K562 (cell line): Measurements from ENCODE around the gene OXTR. TPM values are rescaled to one million over a fixed set of nuclear protein-coding genes. Genes with fewer than 3 reads are reported as not detected.

ENCODE experiments used
- ATAC-seq: fragments of 200-7000 bp; cut with Tn5 transposase; 3 replicates; pipeline ENCODE4 v1.9.1; 2020; ENCODE audit warnings: moderate library complexity
- BruUV-seq: library from RNA; stranded (reverse); fragments of 400-500 nt; replicated peaks from 2 replicates; lab custom pipeline; 2021; lab: Mats Ljungman, UMichigan
- CTCF ChIA-PET: fragments of 300-600 bp; formaldehyde crosslinking; extraction: SDS; loops from one replicate; lab custom pipeline; 2021; ENCODE audit warnings: low intra/inter-chr PET ratio; lab: Yijun Ruan, JAX
- POLR2A ChIA-PET: fragments of 300-600, 350-650 bp; sonication (Branson Sonifier 250); formaldehyde crosslinking; extraction: SDS; loops from one replicate; lab custom pipeline; 2021; ENCODE audit warnings: antibody characterized with exemption, inconsistent platforms; lab: Yijun Ruan, JAX
- DNase-seq, 4 experiments: peaks; one replicate each; pipeline versions ENCODE4 v3.0.0 to v3.0.0-alpha.2; 2011 to 2018; ENCODE audit warnings: low spot score in 3 of 4, mixed read lengths in 3 of 4; ENCODE audit errors: extremely low read depth in 1 of 4
- FAIRE-seq: peaks from 2 replicates; lab custom pipeline; 2011; peaks lifted over from hg19 to GRCh38; lab: Jason Lieb, UNC
- H2AFZ ChIP-seq: 2 replicates; pipeline ENCODE4 v1.6.0; 2011; ENCODE audit warnings: low read depth, low read length, control low read depth, inconsistent platforms
- H3K27ac ChIP-seq: fragments of 200-600 bp; 3 replicates; pipeline ENCODE4 v1.8.0; 2011; ENCODE audit warnings: low read depth, mild to moderate bottlenecking, control low read depth, inconsistent platforms, low read length, moderate library complexity, mixed read lengths; ENCODE audit errors: extremely low read depth
- H3K27me3 ChIP-seq, 2 experiments: fragments of 300-600 bp in 1 of 2; 2 replicates in 1 of 2; 3 replicates in 1 of 2; pipeline versions ENCODE4 v1.6.0 to v1.8.0; 2011; ENCODE audit warnings: inconsistent platforms in 2 of 2, low read length in 2 of 2, mild to moderate bottlenecking in 1 of 2, mixed read lengths in 1 of 2, moderate library complexity in 1 of 2; ENCODE audit not compliant: control insufficient read depth in 2 of 2, insufficient read depth in 2 of 2
- H3K36me3 ChIP-seq: fragments of 300-600 bp; 3 replicates; pipeline ENCODE4 v1.8.0; 2011; ENCODE audit warnings: mild to moderate bottlenecking, low read length, inconsistent platforms; ENCODE audit not compliant: control insufficient read depth, insufficient read depth
- H3K4me1 ChIP-seq, 2 experiments: fragments of 200-600 bp in 1 of 2; replicated peaks in 1 of 2; 2 replicates in 1 of 2; 3 replicates in 1 of 2; pipeline versions ENCODE4 v1.5.1 to v1.8.0; 2011; ENCODE audit warnings: inconsistent platforms in 2 of 2, low read length in 2 of 2, mild to moderate bottlenecking in 1 of 2, mixed read lengths in 1 of 2, moderate library complexity in 1 of 2; ENCODE audit not compliant: control insufficient read depth in 2 of 2, insufficient read depth in 2 of 2
- H3K4me2 ChIP-seq: 2 replicates; pipeline ENCODE4 v1.6.1; 2011; ENCODE audit warnings: low read length, control low read depth, inconsistent platforms, mixed read lengths; ENCODE audit not compliant: insufficient read depth
- H3K4me3 ChIP-seq: fragments of 200-600 bp; sonication (generic), shearing (Covaris generic); 2 replicates; pipeline ENCODE4 v1.5.1; 2016; ENCODE audit warnings: control low read depth, inconsistent platforms
- H3K79me2 ChIP-seq: fragments of 200-600 bp; 3 replicates; pipeline ENCODE4 v1.8.0; 2011; ENCODE audit warnings: low read length, inconsistent platforms; ENCODE audit not compliant: control insufficient read depth, insufficient read depth
- H3K9ac ChIP-seq, 2 experiments: 2 replicates each; pipeline versions ENCODE4 v1.6.0 to v1.6.1; 2011; ENCODE audit warnings: low read depth in 2 of 2, low read length in 2 of 2, control low read depth in 1 of 2, inconsistent platforms in 1 of 2, mild to moderate bottlenecking in 1 of 2, mixed read lengths in 1 of 2; ENCODE audit not compliant: insufficient read depth in 1 of 2
- H3K9me1 ChIP-seq: one replicate; pipeline ENCODE4 v1.6.0; 2011; ENCODE audit warnings: inconsistent platforms, mild to moderate bottlenecking, low read length, moderate library complexity; ENCODE audit not compliant: control insufficient read depth, insufficient read depth
- H3K9me3 ChIP-seq: replicated peaks from 2 replicates; pipeline ENCODE4 v1.5.1; 2011; ENCODE audit warnings: low read depth, low read length, inconsistent platforms; ENCODE audit not compliant: control insufficient read depth, insufficient read depth
- H4K20me1 ChIP-seq: replicated peaks from 2 replicates; pipeline ENCODE4 v1.6.1; 2011; ENCODE audit warnings: low read length, inconsistent platforms, mixed read lengths; ENCODE audit not compliant: control insufficient read depth, insufficient read depth
- ESRRB ChIP-seq: fragments of 250-450 bp; sonication (Bioruptor Pico); IDR thresholded peaks from 2 replicates; pipeline ENCODE4 v1.5.0; 2020; ENCODE audit warnings: mild to moderate bottlenecking, moderate library complexity, borderline replicate concordance
- GABPB1 ChIP-seq: sonication (generic); formaldehyde crosslinking; IDR thresholded peaks from 2 replicates; pipeline ENCODE4 v1.8.0; 2022; ENCODE audit warnings: mild to moderate bottlenecking, missing genetic modification reagents
- HDAC6 ChIP-seq: IDR thresholded peaks from 2 replicates; pipeline ENCODE4 v1.6.1; 2012; ENCODE audit warnings: low read depth, mild to moderate bottlenecking, control low read depth, inconsistent platforms, low read length, moderate library complexity
- ILF3 ChIP-seq: fragments of 450-650 bp; IDR thresholded peaks from 2 replicates; pipeline ENCODE4 v1.6.1; 2018; ENCODE audit warnings: antibody characterized with exemption, mild to moderate bottlenecking, moderate library complexity, borderline replicate concordance
- NCOA6 ChIP-seq: fragments of 450-650 bp; IDR thresholded peaks from 2 replicates; pipeline ENCODE4 v1.6.1; 2017; ENCODE audit warnings: mild to moderate bottlenecking
- RUNX1 ChIP-seq: sonication (generic); IDR thresholded peaks from 2 replicates; pipeline ENCODE4 v1.6.1; 2016; ENCODE audit warnings: antibody characterized with exemption, low read depth
- TARDBP ChIP-seq: fragments of 450-650 bp; IDR thresholded peaks from 2 replicates; pipeline ENCODE4 v1.6.1; 2016
- XRCC4 ChIP-seq: IDR thresholded peaks from one replicate; pipeline ENCODE4 v1.6.1; 2011; ENCODE audit not compliant: insufficient read depth, insufficient read length; ENCODE audit errors: extremely low read depth
- ZNF12 ChIP-seq: sonication (generic); formaldehyde crosslinking; IDR thresholded peaks from 2 replicates; pipeline ENCODE4 v1.4.0; 2020; ENCODE audit warnings: mild to moderate bottlenecking, missing genetic modification reagents
- ZNF224 ChIP-seq: sonication (generic); formaldehyde crosslinking; IDR thresholded peaks from 2 replicates; pipeline ENCODE4 v1.8.0; 2022; ENCODE audit warnings: mild to moderate bottlenecking, missing genetic modification reagents
- ZNF263 ChIP-seq: sonication (generic); formaldehyde crosslinking; IDR thresholded peaks from 2 replicates; pipeline ENCODE4 v1.8.0; 2022; ENCODE audit warnings: mild to moderate bottlenecking, missing genetic modification reagents, borderline replicate concordance
- ZNF586 ChIP-seq: fragments of 450-650 bp; formaldehyde crosslinking; conservative IDR thresholded peaks from 2 replicates; pipeline ENCODE4 v1.4.0; 2020; ENCODE audit warnings: mild to moderate bottlenecking, moderate library complexity
- WGBS: fragments of 100-300 bp; shearing (Covaris generic); methylation state at CpG from one replicate; pipeline ENCODE4 v1.1.6; 2016; ENCODE audit warnings: low coverage, mixed read lengths; ENCODE audit not compliant: insufficient coverage; ENCODE audit errors: missing lambda C conversion rate; 5-methylcytosine and 5-hydroxymethylcytosine counted together
- in situ Hi-C: fragments of 300-500 bp; cut with MboI; formaldehyde crosslinking; loops from 4 replicates; pipeline ENCODE4 v1.15.0; 2018; ENCODE audit warnings: inconsistent platforms, mixed read lengths
- intact Hi-C: fragments of 100-400 bp; cut with micrococcal nuclease; formaldehyde crosslinking; loops from 2 replicates; pipeline ENCODE4 v1.14.2; 2022
- polyA plus RNA-seq, 8 experiments: library from polyadenylated mRNA; depleted of rRNA in 4 of 8; stranded (reverse) in 5 of 8; unstranded in 3 of 8; fragments of >200 nt; fragmentation: Nextera tagmentation in 2 of 8; fragmentation: Illumina TruSeq in 1 of 8; extraction: Ambion mirVana in 2 of 8; extraction: Trizol in 1 of 8; gene quantifications; 2 replicates each; pipeline versions ENCODE4 v1.2.1 to v1.2.3, GENCODE V29; 2011 to 2014; ENCODE audit warnings: inconsistent platforms in 1 of 8, missing spikeins in 1 of 8
- total RNA-seq, 7 experiments: library from RNA; depleted of rRNA in 6 of 7; stranded (reverse); fragments of >200 nt in 6 of 7; fragmentation: Illumina TruSeq in 2 of 7; extraction: Trizol in 2 of 7; gene quantifications; 2 replicates each; pipeline versions ENCODE4 v1.2.1 to v1.2.3, GENCODE V29; 2011 to 2021; ENCODE audit warnings: low replicate concordance in 1 of 7
- TF ChIP-seq, protein P1 (sequence below): fragments of 250-450 bp; sonication (Bioruptor Pico); IDR thresholded peaks from 2 replicates; pipeline ENCODE4 v1.4.0; 2020
- TF ChIP-seq, protein P2 (sequence below): sonication (generic); formaldehyde crosslinking; IDR thresholded peaks from 2 replicates; pipeline ENCODE4 v1.8.1; 2023; ENCODE audit warnings: mild to moderate bottlenecking, missing genetic modification reagents, moderate library complexity

OXTR gene
- total and polyA plus RNA-seq, 9 of the 15 experiments (the other 6 are each of a cell fraction or from before 2014, with no cell fraction given): 0.14 to 1.3 (median 0.80) TPM

DNA sequence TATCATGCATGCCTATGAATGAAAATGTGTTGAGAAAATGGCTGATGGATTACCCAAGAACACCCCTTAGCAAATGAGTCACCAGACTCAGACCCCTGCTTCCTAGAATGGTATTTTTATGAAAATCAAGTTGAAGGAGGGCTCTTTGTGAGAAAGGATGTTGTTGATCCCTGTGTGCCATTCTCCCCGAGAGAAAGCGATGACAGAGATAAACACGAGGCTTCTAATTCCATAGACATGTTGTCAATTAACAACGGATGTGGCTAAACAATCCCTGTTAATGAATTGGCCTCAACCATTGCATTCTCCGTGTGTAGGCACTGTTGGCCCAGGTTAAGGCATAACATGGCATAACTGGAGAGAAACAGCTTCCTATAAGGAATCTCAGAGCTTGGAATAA, 5.8 kb upstream of the OXTR start:
- DNase-seq (no peak), FAIRE-seq (no peak), ATAC-seq (no peak)
- no peaks in the 10 kb centered on the region for H3K79me2 ChIP-seq
- TF ChIP-seq NCOA6 (no peak), HDAC6 (no peak), ZNF263 (CRISPR knock-in tag) (no peak), RUNX1 (no peak), XRCC4 (no peak), ZNF12 (CRISPR knock-in tag) (no peak), ESRRB (no peak), GABPB1 (CRISPR knock-in tag) (no peak), ZNF224 (CRISPR knock-in tag) (no peak), ZNF586 (CRISPR knock-in tag) (no peak), TARDBP (no peak), ILF3 (no peak)
- TF ChIP-seq, protein P1, sequence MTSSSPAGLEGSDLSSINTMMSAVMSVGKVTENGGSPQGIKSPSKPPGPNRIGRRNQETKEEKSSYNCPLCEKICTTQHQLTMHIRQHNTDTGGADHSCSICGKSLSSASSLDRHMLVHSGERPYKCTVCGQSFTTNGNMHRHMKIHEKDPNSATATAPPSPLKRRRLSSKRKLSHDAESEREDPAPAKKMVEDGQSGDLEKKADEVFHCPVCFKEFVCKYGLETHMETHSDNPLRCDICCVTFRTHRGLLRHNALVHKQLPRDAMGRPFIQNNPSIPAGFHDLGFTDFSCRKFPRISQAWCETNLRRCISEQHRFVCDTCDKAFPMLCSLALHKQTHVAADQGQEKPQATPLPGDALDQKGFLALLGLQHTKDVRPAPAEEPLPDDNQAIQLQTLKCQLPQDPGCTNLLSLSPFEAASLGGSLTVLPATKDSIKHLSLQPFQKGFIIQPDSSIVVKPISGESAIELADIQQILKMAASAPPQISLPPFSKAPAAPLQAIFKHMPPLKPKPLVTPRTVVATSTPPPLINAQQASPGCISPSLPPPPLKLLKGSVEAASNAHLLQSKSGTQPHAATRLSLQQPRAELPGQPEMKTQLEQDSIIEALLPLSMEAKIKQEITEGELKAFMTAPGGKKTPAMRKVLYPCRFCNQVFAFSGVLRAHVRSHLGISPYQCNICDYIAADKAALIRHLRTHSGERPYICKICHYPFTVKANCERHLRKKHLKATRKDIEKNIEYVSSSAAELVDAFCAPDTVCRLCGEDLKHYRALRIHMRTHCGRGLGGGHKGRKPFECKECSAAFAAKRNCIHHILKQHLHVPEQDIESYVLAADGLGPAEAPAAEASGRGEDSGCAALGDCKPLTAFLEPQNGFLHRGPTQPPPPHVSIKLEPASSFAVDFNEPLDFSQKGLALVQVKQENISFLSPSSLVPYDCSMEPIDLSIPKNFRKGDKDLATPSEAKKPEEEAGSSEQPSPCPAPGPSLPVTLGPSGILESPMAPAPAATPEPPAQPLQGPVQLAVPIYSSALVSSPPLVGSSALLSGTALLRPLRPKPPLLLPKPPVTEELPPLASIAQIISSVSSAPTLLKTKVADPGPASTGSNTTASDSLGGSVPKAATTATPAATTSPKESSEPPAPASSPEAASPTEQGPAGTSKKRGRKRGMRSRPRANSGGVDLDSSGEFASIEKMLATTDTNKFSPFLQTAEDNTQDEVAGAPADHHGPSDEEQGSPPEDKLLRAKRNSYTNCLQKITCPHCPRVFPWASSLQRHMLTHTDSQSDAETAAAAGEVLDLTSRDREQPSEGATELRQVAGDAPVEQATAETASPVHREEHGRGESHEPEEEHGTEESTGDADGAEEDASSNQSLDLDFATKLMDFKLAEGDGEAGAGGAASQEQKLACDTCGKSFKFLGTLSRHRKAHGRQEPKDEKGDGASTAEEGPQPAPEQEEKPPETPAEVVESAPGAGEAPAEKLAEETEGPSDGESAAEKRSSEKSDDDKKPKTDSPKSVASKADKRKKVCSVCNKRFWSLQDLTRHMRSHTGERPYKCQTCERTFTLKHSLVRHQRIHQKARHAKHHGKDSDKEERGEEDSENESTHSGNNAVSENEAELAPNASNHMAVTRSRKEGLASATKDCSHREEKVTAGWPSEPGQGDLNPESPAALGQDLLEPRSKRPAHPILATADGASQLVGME (CRISPR knock-in tag): no peak
- TF ChIP-seq, protein P2, sequence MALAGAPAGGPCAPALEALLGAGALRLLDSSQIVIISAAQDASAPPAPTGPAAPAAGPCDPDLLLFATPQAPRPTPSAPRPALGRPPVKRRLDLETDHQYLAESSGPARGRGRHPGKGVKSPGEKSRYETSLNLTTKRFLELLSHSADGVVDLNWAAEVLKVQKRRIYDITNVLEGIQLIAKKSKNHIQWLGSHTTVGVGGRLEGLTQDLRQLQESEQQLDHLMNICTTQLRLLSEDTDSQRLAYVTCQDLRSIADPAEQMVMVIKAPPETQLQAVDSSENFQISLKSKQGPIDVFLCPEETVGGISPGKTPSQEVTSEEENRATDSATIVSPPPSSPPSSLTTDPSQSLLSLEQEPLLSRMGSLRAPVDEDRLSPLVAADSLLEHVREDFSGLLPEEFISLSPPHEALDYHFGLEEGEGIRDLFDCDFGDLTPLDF (CRISPR knock-in tag): no peak
- H3K27ac ChIP-seq: no peak overlapping the region
- ChIA-PET CTCF (no interaction called here), POLR2A (no interaction called here)
- no peaks in the 10 kb centered on the region for H3K36me3 ChIP-seq
- H3K4me2 ChIP-seq: no peak overlapping the region
- no peaks in the 10 kb centered on the region for H3K9me1 ChIP-seq
- in situ Hi-C loops: no loop called here
- intact Hi-C loops: no loop called here
- H3K27me3 ChIP-seq: peaks cover 5 to 18% of the 10 kb centered on the region in 2 experiments; a peak in 4 of 5 replicates
- no TSS peak for BruUV-seq
- WGBS: 0% methylated on average over 5 of the region's 5 CpGs
- no peak overlapping the region for H3K9ac ChIP-seq
- H3K9me3 ChIP-seq: no peaks in the 10 kb centered on the region
- H3K4me1 ChIP-seq: no peaks in the 10 kb centered on the region
- H2AFZ ChIP-seq: no peak overlapping the region
- no peaks in the 10 kb centered on the region for H4K20me1 ChIP-seq
- no peak overlapping the region for H3K4me3 ChIP-seq
